ENCODE results near the gene FXYD6.

GRCh38 chr11:117919341-117919740 lies 42.9 kb upstream of the FXYD6 start:
- TF ChIP-seq EZH2 (IDR thresholded peaks at IDR 0.05; ENCODE audit: borderline replicate concordance, insufficient read depth, low read depth, low read length, poor library complexity, severe bottlenecking) (no peak), CTCF (IDR thresholded peaks at IDR 0.05) (no peak)

Measured in B cell (primary cell).